Activated CD8-positive, alpha-beta memory T cell treated with anti-CD3 and anti-CD28 coated beads, Interleukin-2, amount 50 U/mL, for 48 hours (primary cell): ENCODE results near the gene UVSSA.
A peak's percentile ranks its signal among the peaks of the same experiment; 100 is the strongest.
"Not testable (repeated sequence)": the region's sequence is repeated elsewhere in the genome, so short reads cannot be mapped to it uniquely, and the experiment has no call there.

Experiments used
- DNase-seq: peaks from one replicate; pipeline ENCODE4 v3.0.0-alpha.2; 2020

The UVSSA gene

DNA sequence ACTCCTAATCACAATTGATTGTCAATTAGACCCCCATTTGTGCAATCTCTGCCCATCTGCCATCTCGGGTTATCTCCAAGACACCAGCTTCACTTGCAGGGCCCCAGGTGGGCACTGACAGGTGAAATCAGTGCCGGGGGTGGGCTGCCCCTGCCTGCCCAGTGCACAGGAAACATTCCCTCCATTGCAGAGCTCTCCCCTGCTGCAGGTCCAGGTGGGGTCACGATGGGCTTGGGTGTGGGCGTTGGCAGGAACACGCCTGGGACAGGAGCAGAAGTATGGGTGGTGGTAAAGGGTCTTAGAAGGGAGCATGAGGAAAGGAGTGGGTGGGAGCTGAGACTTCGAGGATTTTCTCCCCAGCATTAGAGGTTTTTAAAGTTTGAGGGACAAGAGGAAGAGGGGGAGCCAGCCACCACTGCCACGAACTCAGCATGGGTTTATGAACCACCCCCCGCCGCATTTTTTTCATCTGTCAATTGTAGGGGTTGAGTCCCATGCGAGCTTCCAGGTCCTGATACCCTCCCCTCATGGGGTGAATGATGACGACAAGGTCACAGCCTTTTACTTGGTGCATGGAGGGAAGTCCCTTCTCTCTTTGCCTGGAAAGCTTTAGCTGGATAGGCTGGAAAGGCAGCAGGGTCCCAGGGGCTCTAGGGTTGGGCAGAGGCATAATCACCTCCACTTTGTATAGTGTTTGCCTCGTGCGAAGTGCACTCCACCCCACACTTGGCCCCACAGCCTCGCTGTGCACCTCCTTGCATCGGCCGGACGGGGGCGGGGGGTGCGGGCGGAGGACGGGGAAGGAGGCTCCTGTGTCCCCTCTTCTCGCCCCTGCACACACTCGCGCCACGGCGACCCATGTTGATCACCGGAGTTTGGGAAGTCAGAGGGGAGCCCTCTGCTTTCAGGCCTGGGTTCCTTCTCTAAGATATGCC is 62.8 kb downstream of the UVSSA start:
- no peak for DNase-seq

DNA sequence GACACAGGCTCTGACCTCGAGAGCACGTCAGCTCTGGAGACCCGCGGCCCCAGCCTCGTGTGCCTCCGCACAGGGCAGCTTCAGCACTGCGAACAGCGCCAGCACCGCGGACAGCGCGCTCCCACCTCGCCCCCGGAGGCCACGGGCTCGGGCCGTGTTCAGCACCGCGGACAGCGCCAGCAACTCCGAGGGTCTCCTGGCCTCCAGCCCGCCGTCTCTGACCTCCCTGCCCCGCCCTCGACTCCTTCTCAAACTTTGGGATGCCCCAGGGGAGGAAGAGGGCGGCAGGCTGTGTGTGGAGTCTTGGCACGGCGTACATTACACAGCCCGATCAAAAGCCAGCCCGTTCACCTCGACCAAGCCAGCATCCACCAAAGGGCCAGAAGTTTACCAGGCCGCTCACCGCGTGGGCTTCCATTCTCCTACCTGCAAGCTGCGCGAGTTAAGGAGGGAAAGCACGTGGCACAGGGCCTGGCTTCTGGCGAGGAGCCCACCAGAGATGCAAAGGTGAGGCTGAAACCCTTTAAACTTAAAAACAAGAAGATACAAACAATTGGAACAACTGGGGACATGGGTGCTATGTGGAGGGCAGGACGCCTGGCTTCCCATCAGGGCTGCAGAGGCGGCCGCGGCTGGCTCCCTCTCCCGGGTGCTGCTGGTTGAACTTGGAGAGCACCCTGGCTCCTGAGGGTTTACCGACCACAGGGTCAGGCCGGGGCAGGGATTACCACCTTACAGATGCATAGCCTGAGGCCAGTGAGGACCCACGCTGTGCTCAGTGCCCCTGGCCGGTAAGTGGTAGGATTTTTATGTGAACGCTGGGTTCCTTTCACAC is 63.7 kb downstream of the UVSSA start:
- DNase-seq, result peak; percentile 82

DNA sequence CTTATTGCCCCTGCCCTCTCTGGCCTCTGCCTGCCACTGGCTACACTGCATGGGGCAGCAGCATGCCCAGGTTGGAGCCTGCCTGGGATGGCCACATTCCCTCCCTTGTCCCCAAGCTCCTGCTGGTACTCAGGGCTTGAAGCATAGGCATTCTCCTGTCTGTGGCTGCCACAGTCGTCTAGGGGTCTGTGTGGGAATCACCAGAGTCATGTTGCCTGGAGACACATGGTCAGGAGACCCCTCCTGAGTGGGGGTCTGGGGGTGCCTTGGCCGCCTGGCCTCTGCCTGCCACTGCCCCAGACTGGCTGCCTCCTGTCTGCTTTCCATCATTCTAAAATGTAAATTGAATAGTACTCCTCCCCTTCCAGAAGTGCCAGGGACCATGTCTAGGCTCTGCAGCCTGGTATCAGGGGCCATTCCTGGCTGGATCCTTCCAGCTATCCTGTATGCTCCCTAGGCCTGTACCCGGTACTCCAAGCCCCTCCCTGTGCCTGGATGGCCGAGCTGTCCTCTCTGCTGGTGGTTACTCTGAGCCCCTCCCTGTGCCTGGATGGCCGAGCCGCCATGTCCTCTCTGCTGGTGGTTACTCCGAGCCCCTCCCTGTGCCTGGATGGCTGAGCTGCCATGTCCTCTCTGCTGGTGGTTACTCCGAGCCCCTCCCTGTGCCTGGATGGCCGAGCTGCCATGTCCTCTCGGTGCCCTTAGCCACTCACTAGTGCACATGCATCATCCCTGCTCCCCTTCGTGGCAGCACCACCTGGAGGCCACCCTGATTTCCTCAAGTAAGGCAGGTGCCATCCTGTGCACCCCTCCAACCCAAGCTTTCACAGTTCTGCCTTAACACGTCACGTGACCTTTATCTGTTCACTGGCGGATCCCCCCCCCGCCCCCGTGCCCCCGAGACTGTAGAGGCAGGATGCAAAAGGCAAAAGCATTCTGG is 64.7 kb downstream of the UVSSA start:
- DNase-seq, result no peak

DNA sequence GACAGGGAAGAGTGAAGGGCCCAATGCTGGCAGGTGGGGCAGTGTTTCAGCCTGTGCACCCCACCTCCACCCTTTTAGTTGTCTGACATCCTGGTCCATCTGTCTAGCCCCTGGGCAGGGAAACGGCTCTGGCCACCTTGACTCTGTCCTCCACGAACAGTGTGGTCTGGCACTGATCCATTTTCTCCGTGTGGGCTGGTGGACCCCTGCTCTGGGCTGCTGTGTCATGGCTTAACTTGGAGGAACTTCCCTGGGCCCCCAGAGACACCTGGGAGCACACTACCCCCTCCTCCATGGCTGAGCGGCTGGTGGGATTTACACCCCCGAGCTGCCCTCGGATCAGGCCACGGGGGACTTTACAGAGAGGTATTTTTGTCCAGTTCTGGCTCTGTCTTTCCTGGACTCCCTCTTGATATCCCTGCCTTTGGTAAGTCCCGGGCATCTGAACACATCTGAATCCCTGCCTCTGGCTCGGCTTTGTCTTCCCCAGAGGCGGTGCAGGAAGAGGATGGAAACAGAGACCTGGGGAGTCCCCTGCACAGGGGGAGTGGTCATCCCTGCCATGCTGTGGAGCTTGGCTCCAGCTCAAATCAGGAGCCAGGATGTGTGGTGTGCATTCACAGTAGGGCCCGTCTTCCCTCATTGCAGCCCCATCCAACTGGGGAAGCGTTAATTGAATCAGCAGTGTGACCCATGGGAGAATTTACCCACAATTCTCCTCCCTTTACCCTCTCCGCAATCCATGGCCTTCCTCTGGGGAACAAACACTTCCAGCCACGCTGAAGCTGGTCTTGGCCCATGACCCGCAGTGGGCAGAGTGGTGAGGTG is 65.6 kb downstream of the UVSSA start:
- DNase-seq, result no peak

DNA sequence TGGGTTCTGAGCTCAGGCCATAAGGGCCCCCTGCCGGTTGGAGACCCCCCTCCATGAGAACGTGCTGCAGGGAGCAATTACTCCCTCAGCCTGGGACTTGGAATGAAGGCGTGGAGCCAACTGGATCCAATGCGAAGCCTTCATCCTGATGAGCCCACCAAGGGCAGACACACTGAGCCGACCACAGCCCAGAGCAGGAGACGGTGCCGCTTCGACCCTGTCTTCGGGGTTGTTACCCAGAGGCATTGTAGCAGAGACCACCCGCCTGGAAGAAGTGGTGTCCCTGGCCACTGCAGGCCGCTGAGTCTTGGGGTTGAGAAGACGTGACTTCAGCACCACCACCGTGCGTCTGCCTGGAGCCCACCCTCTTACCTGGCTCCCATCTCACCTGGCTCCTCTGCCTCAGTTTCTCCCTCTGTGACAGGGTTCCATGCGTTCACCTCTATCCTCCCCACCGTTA is 66.2 kb downstream of the UVSSA start:
- no peak for DNase-seq

DNA sequence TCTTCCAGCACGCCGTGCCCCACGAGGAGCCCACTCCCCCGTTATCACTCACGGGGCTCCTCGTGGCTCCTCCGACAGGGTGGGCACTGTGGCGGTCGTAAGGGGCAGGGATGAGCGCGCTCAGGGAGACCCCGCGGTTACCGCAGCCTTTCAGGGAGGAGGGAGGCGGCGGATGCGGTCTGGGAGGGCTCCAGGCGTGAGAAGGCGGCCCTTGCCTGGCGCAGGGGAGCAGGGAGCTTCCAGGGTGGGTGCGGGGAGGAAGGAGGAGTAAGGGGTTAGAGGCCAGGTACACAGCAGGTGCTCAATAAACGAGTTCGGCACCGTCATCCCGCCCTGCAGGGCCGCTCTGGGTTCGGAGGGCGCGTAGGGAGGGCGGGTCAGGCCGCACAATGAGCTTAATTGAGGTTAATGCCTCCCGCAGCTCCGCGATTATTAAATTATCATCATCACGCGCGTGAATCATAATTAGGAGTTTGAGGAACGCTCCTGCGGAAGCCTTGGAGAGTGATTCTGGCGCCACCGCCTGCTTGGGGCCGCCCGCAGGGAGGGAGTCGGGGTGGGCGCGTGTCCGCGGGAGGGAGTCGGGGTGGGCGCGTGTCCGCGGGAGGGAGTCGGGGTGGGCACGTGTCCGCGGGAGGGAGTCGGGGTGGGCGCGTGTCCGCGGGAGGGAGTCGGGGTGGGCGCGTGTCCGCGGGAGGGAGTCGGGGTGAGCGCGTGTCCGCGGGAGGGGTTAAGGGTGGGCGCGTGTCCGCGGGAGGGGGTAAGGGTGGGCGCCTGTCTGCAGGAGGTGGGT is 66.9 kb downstream of the UVSSA start:
- no peak for DNase-seq

DNA sequence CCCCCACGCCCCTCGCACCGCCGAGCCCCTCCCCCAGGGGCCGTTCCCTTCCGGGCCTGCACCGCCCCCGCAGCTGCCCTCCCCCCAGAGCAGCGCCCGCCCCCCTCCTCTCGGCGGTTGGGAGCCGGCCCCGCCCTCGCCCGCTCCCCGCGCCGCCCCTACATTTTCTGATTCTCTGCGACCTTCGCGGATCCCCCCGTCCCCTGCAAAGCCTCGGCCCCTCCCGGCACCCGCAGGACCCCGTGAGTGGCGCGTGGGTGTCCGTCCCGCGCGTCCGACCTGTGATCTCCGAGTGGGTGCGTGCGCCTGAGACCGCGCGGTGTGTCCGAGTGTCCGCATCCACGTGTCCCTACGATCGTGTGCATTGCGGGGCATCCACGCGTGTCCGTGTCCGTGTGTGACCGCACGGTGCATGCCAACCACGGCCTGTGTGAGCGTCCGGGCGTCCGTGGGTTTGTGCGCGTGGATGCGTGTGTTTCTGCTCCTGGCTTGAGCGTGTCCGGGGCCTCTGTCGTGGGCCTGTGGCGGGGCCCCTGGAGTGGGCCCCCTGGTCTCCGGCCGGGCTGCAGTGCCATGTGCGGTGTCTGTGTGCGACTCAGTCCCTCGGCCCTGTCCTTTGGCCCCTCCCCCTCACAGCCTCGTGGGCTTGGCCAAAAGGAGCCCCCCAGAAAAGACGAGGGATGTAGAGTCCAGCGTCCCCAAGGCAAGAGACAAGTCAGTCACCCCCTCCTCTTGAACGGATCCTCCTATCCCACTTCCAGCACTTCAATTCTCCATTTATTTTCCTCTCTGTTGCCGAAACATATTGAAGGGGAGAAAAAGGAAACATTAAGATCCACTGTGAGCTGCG is 68.0 kb downstream of the UVSSA start:
- DNase-seq, result no peak

DNA sequence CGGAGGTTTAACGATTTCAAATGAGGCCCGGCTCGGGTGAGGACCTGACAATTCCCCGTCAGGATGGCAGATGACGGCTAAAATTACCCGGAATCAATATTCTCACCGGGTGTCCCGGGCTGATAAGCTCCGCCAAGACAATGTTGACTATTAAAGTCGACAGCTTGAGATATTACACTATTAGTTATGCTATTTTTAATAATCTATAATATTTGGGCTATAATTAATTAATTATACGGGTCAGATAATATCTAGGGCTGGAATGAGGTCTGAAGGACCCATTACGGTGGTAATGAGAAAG is 68.6 kb downstream of the UVSSA start:
- DNase-seq, result no peak

DNA sequence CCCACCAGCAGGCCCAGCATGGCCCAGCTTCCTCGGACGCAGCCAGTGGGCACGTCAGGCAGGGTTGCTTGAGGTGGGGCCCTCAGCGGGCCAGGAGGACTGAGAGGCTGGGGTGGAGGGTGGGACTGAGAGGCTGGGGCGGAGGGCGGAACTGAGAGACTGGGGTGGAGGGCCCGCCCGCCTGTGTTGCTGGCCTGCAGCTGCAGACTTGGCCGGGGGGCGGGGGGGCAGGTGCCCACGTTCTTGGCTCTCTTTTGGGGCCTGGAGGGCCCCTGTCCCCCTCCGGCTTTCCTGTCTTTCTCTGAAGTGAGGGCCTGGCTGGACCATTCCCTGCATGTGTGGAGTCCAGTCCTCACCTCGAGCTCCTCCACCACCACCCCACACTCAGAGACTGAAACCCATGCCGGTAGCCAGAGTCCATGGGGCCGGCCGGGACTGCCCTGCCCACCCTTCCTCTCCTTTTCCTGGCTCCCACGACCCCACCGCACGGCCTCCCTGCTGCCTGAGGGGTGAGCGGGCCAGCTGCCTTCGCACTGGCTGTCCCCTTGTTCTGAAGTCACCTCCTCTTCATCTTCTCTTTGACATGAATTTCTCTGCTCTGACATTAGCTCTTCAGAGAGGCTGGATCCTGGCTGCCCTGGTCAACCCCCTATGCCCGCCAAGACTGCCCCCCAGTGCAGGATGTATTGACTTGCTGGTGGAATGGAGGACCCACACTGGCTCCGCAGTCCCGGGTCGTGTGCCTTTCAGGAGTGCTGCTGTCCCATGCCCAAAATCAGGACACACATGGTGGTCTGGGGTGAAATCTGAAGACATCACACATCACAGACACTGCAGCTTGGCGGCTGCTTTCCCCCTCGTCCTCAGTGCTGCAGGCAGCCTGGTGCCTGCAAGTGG is 69.3 kb downstream of the UVSSA start:
- DNase-seq, result no peak

DNA sequence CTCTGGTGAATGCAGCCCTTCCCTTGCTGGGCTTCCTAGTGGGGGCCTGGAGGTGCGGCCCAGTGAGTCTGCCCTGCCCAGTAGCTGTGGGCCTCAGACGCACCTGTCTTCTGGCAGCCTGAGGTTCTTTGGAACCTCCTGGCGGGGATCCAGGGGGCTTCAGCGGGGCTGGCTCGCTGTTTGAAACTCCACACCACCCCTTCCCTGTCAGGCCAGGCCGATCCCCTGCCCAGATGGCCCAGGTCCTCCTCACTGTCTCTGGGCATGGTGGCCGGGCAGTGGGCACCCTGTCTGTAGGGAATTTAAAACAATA is 69.9 kb downstream of the UVSSA start:
- no peak for DNase-seq

DNA sequence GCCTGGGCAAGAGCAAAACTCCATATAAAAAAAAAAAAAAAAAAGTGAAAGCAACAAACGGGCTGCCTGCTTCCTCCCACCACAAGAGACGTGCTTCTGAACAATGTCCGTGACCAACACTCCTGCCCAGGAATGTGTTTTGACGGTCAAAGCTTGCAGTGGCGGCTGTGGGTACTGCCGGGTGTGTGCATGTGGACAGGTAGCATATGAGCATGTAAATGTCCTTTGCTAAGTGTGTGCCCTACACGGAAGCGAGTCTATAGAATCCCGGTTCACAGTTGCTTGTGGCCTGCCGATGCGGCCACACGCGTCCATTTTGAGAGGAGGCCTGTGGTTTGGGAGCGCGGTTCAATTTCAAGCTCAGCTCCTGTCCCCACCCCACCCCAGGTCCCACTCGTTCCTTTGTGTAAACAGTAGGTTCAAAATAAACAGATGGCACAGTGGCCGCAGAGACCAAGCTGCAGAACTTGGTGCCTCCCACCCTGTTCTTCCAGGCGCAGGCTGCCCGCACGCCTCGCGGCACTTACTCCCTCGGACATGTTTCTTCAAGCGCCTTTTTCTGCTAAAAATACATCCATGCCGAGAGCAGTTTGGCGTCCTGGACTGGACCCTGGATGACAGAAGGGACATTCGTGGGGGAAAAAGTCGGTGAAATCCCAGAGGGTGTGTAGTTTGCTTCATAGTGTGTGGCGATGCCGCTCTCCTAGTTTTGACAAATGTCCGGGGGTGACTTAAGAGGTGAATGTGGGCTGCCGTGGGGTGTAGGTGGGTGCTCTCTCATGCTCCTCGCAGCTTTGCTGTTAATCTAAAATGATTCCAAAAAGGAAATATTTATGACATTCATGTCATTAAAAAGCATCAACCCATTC is 70.7 kb downstream of the UVSSA start:
- DNase-seq, result peak; percentile 42

DNA sequence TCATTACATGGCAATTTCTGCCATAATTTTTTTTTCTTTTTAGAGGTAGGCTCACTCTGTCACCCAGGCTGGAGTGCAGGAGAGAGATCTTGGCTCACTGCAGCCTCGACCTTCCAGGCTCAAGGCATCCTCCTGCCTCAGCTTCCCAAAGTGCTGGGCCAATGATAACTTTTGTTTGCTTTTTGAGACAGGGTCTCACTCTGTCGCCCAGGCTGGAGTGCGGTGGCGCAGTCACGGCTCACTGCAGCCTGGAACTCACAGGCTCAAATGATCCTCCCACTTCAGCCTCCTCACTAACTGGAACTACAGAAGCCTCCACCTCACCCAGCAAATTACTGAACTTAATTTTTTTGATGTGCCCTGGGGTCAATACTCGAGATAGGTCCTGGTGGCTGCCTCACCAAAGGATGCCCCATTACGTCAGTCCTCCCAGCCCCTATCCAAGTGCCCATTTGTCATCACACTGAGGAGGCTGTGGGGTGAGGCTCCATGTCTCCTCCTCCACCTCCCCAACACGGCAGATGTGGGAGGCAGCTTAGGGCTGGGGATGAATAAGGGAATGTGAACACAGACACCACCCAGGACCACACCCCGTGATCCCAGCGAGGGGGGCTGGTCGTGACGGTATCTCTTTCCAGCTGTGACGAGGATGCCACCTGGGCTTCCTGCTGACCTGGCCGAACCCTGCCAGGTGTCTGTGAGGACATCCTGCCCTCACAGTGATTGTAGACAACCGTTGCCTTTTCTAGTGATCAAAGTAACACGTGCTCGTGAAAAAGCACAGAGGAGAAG is 71.7 kb downstream of the UVSSA start:
- DNase-seq, result no peak

DNA sequence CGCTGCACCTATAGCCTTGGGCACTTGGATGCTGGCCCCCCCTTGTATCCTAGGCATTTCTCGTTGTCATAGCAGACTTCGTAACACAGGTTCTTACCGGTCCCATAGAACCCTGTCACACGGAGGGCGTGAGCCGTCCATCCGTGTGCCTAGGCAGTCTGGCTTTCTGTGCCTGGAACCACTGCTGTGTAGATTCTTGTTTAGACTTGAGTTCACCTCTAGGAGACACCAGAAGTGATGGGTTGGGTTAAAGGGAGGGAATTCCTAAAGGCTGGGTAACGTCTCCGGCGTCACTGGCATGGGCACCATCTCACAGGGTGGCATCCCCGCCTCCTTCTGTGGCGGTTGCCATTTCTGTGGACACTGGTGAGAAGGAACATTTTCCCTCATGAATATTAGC is 72.7 kb downstream of the UVSSA start:
- DNase-seq, result no peak

DNA sequence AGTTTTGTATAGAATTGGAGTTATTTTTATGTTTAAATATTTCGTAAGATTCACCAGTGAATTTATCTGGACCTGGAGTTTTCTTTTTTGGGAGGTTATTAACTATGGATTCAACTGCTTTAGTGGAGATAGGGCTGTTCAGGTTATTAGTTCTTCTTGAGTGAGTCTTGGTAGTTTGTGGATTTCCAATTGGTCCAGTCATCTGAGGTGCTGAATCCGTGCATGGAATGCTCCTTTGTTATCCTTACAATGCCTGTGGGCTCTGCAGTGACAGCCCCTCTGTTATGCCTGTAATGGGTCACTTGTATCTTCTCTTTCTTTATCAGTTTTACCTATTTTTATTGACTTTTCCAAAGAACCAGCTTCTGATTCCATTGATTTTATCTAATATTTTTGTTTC is 74.6 kb downstream of the UVSSA start:
- DNase-seq, result no peak

DNA sequence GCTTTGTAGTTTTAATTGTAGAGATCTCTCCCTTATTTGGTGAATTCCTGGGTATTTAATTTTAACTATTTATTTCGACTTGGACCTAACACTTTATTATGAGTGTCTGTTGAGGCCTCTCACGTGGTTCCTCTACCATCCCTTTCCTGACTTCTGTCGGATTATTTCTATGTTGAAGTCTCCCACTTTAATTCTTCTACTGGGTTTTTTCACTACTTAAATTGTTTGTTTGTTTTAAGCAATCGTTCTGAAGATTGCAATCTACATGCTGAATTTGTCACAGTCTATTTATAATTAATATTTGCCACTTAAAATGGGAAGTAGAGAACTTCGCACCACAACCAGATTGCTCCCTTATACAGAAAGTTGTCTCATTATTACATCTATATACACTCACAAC is 80.0 kb downstream of the UVSSA start:
- DNase-seq, result no peak

DNA sequence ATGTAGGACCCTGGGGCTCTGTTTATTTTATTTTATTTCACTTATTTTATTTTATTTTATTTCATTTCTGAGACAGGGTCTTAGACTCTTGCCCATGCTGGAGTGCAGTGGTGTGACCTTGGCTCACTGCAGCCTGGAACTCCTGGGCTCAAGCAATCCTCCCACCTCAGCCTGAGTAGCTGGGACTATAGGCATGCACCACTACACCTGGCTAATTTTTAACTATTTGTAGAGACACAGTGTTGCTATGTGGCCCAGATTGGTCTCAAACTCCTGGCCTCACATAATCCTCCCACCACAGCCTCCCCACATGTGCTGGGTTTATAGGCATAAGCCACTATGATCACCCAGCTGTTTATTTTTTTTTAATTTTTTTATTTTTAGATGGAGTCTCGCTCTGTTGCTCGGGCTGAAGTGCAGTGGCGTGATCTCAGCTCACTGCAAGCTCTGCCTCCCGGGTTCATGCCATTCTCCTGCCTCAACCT is 96.7 kb downstream of the UVSSA start:
- DNase-seq, result not testable (repeated sequence)
